Fibroblast of lung (primary cell): ENCODE results near the gene MSH6. TPM values are rescaled to one million over a fixed set of nuclear protein-coding genes. Genes with fewer than 3 reads are reported as not detected.

Experiments
- DNase-seq, 2 donors: peaks; one replicate each; pipeline versions ENCODE4 v3.0.0 to v3.0.0-alpha.2; 2010; ENCODE audit warnings: low read depth in 2 of 2
- H2AFZ ChIP-seq: 2 replicates; pipeline ENCODE4 v1.5.1; 2012; ENCODE audit warnings: low read length, control low read depth, inconsistent platforms
- H3K27ac ChIP-seq: 2 replicates; pipeline ENCODE4 v1.5.1; 2011; ENCODE audit warnings: low read length, control low read depth; ENCODE audit not compliant: insufficient read depth
- H3K27me3 ChIP-seq: 2 replicates; pipeline ENCODE4 v1.5.1; 2011; ENCODE audit warnings: mild to moderate bottlenecking, low read length; ENCODE audit not compliant: control insufficient read depth, insufficient read depth
- H3K36me3 ChIP-seq: 2 replicates; pipeline ENCODE4 v1.5.1; 2011; ENCODE audit warnings: low read length; ENCODE audit not compliant: control insufficient read depth, insufficient read depth
- H3K4me1 ChIP-seq: 2 replicates; pipeline ENCODE4 v1.5.1; 2011; ENCODE audit warnings: low read length; ENCODE audit not compliant: control insufficient read depth, insufficient read depth; ENCODE audit errors: extremely low read depth
- H3K4me2 ChIP-seq: 2 replicates; pipeline ENCODE4 v1.5.1; 2011; ENCODE audit warnings: low read length, control low read depth; ENCODE audit not compliant: insufficient read depth; ENCODE audit errors: extremely low read depth
- H3K4me3 ChIP-seq, 4 experiments: fragments of 200-600 bp in 1 of 4; sonication (generic) in 1 of 4; replicated peaks in 1 of 4; 2 replicates each; pipeline ENCODE4 v1.5.1; 2011 to 2016; ENCODE audit warnings: low read length in 4 of 4, low read depth in 3 of 4, mild to moderate bottlenecking in 3 of 4, control low read depth in 2 of 4, inconsistent platforms in 1 of 4, mixed read lengths in 1 of 4; ENCODE audit not compliant: insufficient read depth in 1 of 4; ENCODE audit errors: control extremely low read depth in 1 of 4
- H3K79me2 ChIP-seq: 2 replicates; pipeline ENCODE4 v1.5.1; 2012; ENCODE audit warnings: mild to moderate bottlenecking, low read length, inconsistent platforms; ENCODE audit not compliant: control insufficient read depth, insufficient read depth
- H3K9ac ChIP-seq: 2 replicates; pipeline ENCODE4 v1.5.1; 2011; ENCODE audit warnings: mild to moderate bottlenecking, low read length, control low read depth; ENCODE audit not compliant: insufficient read depth
- H3K9me3 ChIP-seq: 2 replicates; pipeline ENCODE4 v1.5.1; 2012; ENCODE audit warnings: low read depth, low read length; ENCODE audit not compliant: control insufficient read depth, insufficient read depth
- H4K20me1 ChIP-seq: 2 replicates; pipeline ENCODE4 v1.5.1; 2011; ENCODE audit warnings: low read length; ENCODE audit not compliant: control insufficient read depth, insufficient read depth; ENCODE audit errors: extremely low read depth
- CTCF ChIP-seq, 2 donors: IDR thresholded peaks in 1 of 2; conservative IDR thresholded peaks in 1 of 2; 1 replicate in 1 of 2; 2 replicates in 1 of 2; pipeline ENCODE4 v1.5.1; 2011 to 2012; ENCODE audit warnings: low read length in 2 of 2, control low read depth in 1 of 2, inconsistent platforms in 1 of 2, low read depth in 1 of 2, mild to moderate bottlenecking in 1 of 2
- EZH2 ChIP-seq: IDR thresholded peaks from 2 replicates; pipeline ENCODE4 v1.5.1; 2012; ENCODE audit warnings: low read length, control low read depth, mild to moderate bottlenecking; ENCODE audit errors: missing control alignments
- polyA plus RNA-seq, 2 donors: library from polyadenylated mRNA; depleted of rRNA in 1 of 2; stranded (reverse) in 1 of 2; unstranded in 1 of 2; fragments of >200 nt; gene quantifications; 2 replicates each; pipeline ENCODE4 v1.2.1, GENCODE V29; 2011 to 2012; ENCODE audit warnings: missing spikeins in 1 of 2
- total RNA-seq: library from RNA; depleted of rRNA; stranded (reverse); fragments of >200 nt; gene quantifications from 2 replicates; pipeline ENCODE4 v1.2.1, GENCODE V29; 2014

Gene MSH6
- total and polyA plus RNA-seq, 2 donors (not counting 1 experiment from before 2014, with no cell fraction given), result 29.4 to 37.9 TPM

DNA sequence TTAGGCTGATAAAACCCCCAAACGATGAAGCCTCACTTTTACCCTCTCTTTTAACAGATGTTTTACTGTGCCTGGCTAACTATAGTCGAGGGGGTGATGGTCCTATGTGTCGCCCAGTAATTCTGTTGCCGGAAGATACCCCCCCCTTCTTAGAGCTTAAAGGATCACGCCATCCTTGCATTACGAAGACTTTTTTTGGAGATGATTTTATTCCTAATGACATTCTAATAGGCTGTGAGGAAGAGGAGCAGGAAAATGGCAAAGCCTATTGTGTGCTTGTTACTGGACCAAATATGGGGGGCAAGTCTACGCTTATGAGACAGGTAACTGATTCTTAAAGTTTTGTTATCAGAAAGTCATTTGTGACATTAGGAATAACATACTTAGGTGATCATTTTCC, 20.4 kb downstream of the MSH6 start:
- Histone ChIP-seq H3K27me3 (no peaks in the 10 kb centered on the region), H3K79me2 (peaks cover 2% of the 10 kb centered on the region), H3K9ac (no peak overlapping the region), H3K9me3 (no peaks in the 10 kb centered on the region), H3K4me3 (no peak overlapping the region), H3K27ac (no peak overlapping the region), H3K4me2 (no peak overlapping the region), H2AFZ (no peak overlapping the region), H3K4me1 (peaks cover 6% of the 10 kb centered on the region), H3K36me3 (peaks cover 32% of the 10 kb centered on the region), H4K20me1 (no peaks in the 10 kb centered on the region)
- TF ChIP-seq CTCF (conservative IDR thresholded peaks at IDR 0.05 in 1 of 2, IDR thresholded peaks at IDR 0.05 in 1 of 2; ENCODE audit: low read depth in 1 of 2, low read length in 2 of 2) (no peak), EZH2 (no peak)
- no peak for DNase-seq

- no peaks in the 10 kb centered on the region for H3K9me3 ChIP-seq
- DNase-seq, result no peak
- peaks cover 31% of the 10 kb centered on the region for H3K36me3 ChIP-seq
- peaks cover 2% of the 10 kb centered on the region for H3K79me2 ChIP-seq
- no peak overlapping the region for H3K4me3 ChIP-seq
- H4K20me1 ChIP-seq, result no peaks in the 10 kb centered on the region
- H3K4me2 ChIP-seq, result no peak overlapping the region
- H3K27me3 ChIP-seq, result no peaks in the 10 kb centered on the region
- TF ChIP-seq CTCF (conservative IDR thresholded peaks at IDR 0.05 in 1 of 2, IDR thresholded peaks at IDR 0.05 in 1 of 2; ENCODE audit: low read depth in 1 of 2, low read length in 2 of 2) (no peak), EZH2 (no peak)
- H3K27ac ChIP-seq, result no peak overlapping the region
- H2AFZ ChIP-seq, result no peak overlapping the region
- H3K4me1 ChIP-seq, result peaks cover 6% of the 10 kb centered on the region
- H3K9ac ChIP-seq, result no peak overlapping the region
These were observed 20.8 kb downstream of the MSH6 start for GRCh38 chr2:47803770-47804169.

DNA sequence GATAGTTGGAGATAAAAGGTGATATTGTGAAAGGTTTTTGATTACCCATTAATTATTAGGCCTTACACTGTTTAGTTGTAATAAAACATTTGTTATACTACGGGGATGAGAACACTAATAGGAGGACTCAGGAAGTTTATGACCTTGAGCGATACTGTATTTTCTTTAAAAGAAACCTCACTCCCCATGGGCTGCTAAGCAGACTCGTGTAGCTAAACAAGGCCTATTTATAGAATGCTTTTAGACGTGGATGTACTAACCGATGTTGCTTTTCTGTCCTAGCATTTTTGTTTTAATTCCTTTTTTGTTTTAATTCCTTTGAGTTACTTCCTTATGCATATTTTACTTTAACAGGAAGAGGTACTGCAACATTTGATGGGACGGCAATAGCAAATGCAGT, 22.9 kb downstream of the MSH6 start:
- H2AFZ ChIP-seq, result no peak overlapping the region
- H3K4me3 ChIP-seq, result no peak overlapping the region
- H3K9ac ChIP-seq, result no peak overlapping the region
- H3K27ac ChIP-seq, result no peak overlapping the region
- H3K27me3 ChIP-seq, result no peaks in the 10 kb centered on the region
- no peak overlapping the region for H3K4me2 ChIP-seq
- peaks cover 18% of the 10 kb centered on the region for H3K36me3 ChIP-seq
- DNase-seq, result no peak
- TF ChIP-seq EZH2 (no peak), CTCF (conservative IDR thresholded peaks at IDR 0.05 in 1 of 2, IDR thresholded peaks at IDR 0.05 in 1 of 2; ENCODE audit: low read depth in 1 of 2, low read length in 2 of 2) (no peak)
- no peaks in the 10 kb centered on the region for H3K79me2 ChIP-seq
- H4K20me1 ChIP-seq, result no peaks in the 10 kb centered on the region
- H3K9me3 ChIP-seq, result no peaks in the 10 kb centered on the region
- peaks cover 6% of the 10 kb centered on the region for H3K4me1 ChIP-seq
